DOHH2 (cell line): ENCODE data around the gene HS3ST6.

Source experiments
- H3F3A ChIP-seq: fragments of 200-600 bp; sonication (generic), shearing (Covaris generic); 2 replicates; pipeline ENCODE4 v1.6.0; 2016; ENCODE audit warnings: antibody characterized with exemption, mild to moderate bottlenecking; ENCODE audit not compliant: control insufficient read depth, insufficient read depth
- H3K27ac ChIP-seq: fragments of 200-600 bp; sonication (generic); 2 replicates; pipeline ENCODE4 v1.5.1; 2014; ENCODE audit warnings: low read depth, mild to moderate bottlenecking, low read length, moderate library complexity
- H3K27me3 ChIP-seq: fragments of 200-600 bp; sonication (generic); 2 replicates; pipeline ENCODE4 v1.6.1; 2014; ENCODE audit warnings: mild to moderate bottlenecking, low read length, mixed read lengths; ENCODE audit not compliant: control insufficient read depth
- H3K36me3 ChIP-seq: fragments of 200-600 bp; sonication (generic); 2 replicates; pipeline ENCODE4 v1.6.1; 2014; ENCODE audit warnings: mild to moderate bottlenecking, low read length, moderate library complexity, mixed read lengths; ENCODE audit not compliant: control insufficient read depth
- H3K4me1 ChIP-seq: fragments of 200-600 bp; sonication (generic); 2 replicates; pipeline ENCODE4 v1.6.1; 2014; ENCODE audit warnings: mild to moderate bottlenecking, low read length, mixed read lengths; ENCODE audit not compliant: control insufficient read depth
- H3K4me2 ChIP-seq: fragments of 200-600 bp; sonication (generic); 2 replicates; pipeline ENCODE4 v1.6.0; 2014; ENCODE audit warnings: mild to moderate bottlenecking, low read length, moderate library complexity
- H3K4me3 ChIP-seq: fragments of 200-600 bp; sonication (generic); 2 replicates; pipeline ENCODE4 v1.5.1; 2014; ENCODE audit warnings: mild to moderate bottlenecking, low read length, mixed read lengths
- H3K79me2 ChIP-seq: fragments of 200-600 bp; sonication (generic); 2 replicates; pipeline ENCODE4 v1.6.1; 2014; ENCODE audit warnings: mild to moderate bottlenecking, low read length, mixed read lengths; ENCODE audit not compliant: control insufficient read depth
- H3K9me2 ChIP-seq: fragments of 200-600 bp; sonication (generic); replicated peaks from 2 replicates; pipeline ENCODE4 v1.6.1; 2014; ENCODE audit warnings: mild to moderate bottlenecking, low read length, mixed read lengths; ENCODE audit not compliant: control insufficient read depth
- H3K9me3 ChIP-seq: fragments of 200-600 bp; sonication (generic); 2 replicates; pipeline ENCODE4 v1.6.1; 2014; ENCODE audit warnings: antibody characterized with exemption, low read length, mixed read lengths; ENCODE audit not compliant: control insufficient read depth, insufficient read depth
- H4K20me1 ChIP-seq: fragments of 200-600 bp; sonication (generic); 2 replicates; pipeline ENCODE4 v1.6.0; 2014; ENCODE audit warnings: low read depth, mild to moderate bottlenecking, antibody characterized with exemption, low read length, moderate library complexity; ENCODE audit not compliant: control insufficient read depth, insufficient read depth
- EZH2phosphoT487 ChIP-seq: fragments of 200-600 bp; sonication (generic); IDR thresholded peaks from 2 replicates; pipeline ENCODE4 v1.6.1; 2017; ENCODE audit warnings: borderline replicate concordance, mild to moderate bottlenecking, antibody characterized with exemption, low read length, moderate library complexity, mixed read lengths
- TF ChIP-seq, protein P1 (sequence below): fragments of 200-600 bp; sonication (generic); IDR thresholded peaks from one replicate; pipeline ENCODE4 v1.5.1; 2014; ENCODE audit warnings: antibody characterized with exemption, mild to moderate bottlenecking, low read depth, low read length; ENCODE audit not compliant: poor library complexity, severe bottlenecking

HS3ST6 gene

DNA sequence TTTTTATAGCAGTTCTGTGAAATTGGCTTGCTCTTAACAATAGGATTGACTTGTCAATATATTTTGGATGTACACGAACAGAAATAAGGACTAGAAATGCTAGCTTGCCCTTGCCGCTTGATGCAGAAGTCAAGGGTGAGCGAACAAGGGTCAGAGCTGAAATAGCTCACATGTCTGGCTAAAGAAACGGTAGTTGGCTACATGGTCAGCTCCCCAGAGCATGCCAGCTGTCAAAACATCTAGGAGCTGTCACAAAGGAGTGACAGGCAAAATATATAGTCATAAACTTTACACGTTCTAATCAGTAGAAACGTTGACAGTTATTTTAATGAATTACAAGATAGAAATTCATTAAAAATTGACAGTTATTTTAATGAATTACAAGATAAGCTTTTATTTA lies 43.4 kb downstream of the HS3ST6 start:
- Histone ChIP-seq H3K4me1 (no peaks in the 10 kb centered on the region), H3K36me3 (no peaks in the 10 kb centered on the region), H3K27me3 (peaks cover 12% of the 10 kb centered on the region), H3K4me3 (no peak overlapping the region), H3K79me2 (no peaks in the 10 kb centered on the region), H3K4me2 (no peak overlapping the region), H3K9me2 (no peaks in the 10 kb centered on the region), H3K27ac (no peak overlapping the region), H3F3A (no peaks in the 10 kb centered on the region), H3K9me3 (no peaks in the 10 kb centered on the region), H4K20me1 (no peaks in the 10 kb centered on the region)
- TF ChIP-seq EZH2phosphoT487 = no peak
- TF ChIP-seq, protein P1, sequence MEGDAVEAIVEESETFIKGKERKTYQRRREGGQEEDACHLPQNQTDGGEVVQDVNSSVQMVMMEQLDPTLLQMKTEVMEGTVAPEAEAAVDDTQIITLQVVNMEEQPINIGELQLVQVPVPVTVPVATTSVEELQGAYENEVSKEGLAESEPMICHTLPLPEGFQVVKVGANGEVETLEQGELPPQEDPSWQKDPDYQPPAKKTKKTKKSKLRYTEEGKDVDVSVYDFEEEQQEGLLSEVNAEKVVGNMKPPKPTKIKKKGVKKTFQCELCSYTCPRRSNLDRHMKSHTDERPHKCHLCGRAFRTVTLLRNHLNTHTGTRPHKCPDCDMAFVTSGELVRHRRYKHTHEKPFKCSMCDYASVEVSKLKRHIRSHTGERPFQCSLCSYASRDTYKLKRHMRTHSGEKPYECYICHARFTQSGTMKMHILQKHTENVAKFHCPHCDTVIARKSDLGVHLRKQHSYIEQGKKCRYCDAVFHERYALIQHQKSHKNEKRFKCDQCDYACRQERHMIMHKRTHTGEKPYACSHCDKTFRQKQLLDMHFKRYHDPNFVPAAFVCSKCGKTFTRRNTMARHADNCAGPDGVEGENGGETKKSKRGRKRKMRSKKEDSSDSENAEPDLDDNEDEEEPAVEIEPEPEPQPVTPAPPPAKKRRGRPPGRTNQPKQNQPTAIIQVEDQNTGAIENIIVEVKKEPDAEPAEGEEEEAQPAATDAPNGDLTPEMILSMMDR = no peak

- Histone ChIP-seq H3K79me2 (no peaks in the 10 kb centered on the region), H3K27ac (no peak within 1 kb of the TSS), H4K20me1 (no peaks in the 10 kb centered on the region), H3K4me2 (no peak within 1 kb of the TSS), H3K27me3 (peaks cover 2% of the 10 kb centered on the region), H3K4me1 (no peaks in the 10 kb centered on the region), H3K4me3 (no peak within 1 kb of the TSS), H3K9me2 (no peaks in the 10 kb centered on the region), H3K9me3 (no peaks in the 10 kb centered on the region), H3F3A (no peaks in the 10 kb centered on the region), H3K36me3 (no peaks in the 10 kb centered on the region)
- TF ChIP-seq EZH2phosphoT487 = no peak
- TF ChIP-seq, protein P1 = no peak
These were observed 46.1 kb downstream of the HS3ST6 start, which contains the start of gene MEIOB for GRCh38 chr16:1871974-1872635. Gene MEIOB (minus strand): TSS chr16:1872164. CDS start chr16:1868175, 3,989 bp downstream.

GRCh38 chr16:1870365-1871082 lies 47.7 kb downstream of the HS3ST6 start:
- no peaks in the 10 kb centered on the region for H4K20me1 ChIP-seq
- no peaks in the 10 kb centered on the region for H3K79me2 ChIP-seq
- no peaks in the 10 kb centered on the region for H3K4me1 ChIP-seq
- no peak overlapping the region for H3K4me3 ChIP-seq
- no peak overlapping the region for H3K27ac ChIP-seq
- H3K4me2 ChIP-seq = no peak overlapping the region
- H3K9me2 ChIP-seq = no peaks in the 10 kb centered on the region
- H3K36me3 ChIP-seq = no peaks in the 10 kb centered on the region
- no peaks in the 10 kb centered on the region for H3K9me3 ChIP-seq
- peaks cover 6% of the 10 kb centered on the region for H3K27me3 ChIP-seq
- H3F3A ChIP-seq = no peaks in the 10 kb centered on the region
- TF ChIP-seq, protein P1 = no peak
- TF ChIP-seq EZH2phosphoT487 = no peak
